ENCODE data around the gene VGLL4. TPM values are rescaled to one million over a fixed set of nuclear protein-coding genes. Genes with fewer than 3 reads are reported as not detected.

Gene VGLL4
- total RNA-seq, 1 experiment from 2014 or later: 26.9 TPM

DNA sequence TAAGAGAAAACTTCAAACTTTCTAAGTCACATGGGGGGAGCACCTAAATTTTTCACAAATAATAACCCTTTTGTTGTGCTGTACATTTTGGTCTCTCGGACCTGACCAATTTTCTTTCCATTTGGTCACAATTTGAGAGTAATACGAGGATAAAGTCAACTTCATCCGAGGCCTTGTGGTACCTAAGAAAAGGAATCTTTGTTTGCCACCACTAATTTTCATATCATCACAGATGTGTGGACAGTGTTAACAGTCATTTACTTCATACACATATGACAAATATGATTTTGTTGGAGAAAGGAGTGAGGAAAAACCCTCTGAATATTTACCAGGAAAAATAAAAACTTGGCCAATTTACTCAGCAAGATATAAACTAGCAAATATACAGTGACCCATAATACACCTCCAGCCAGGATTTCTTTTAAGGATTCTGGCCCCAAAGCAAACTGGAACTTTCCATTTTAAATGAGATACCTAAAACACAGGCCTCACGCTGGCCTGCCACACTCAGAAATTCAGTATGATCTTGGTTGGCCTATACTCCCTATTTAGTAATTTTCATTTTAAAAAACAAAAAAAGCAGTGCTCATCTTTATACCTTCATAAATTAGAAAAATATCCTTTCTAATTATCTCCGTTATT, 40.7 kb downstream of the VGLL4 start (continued):
- TF ChIP-seq ZNF274 (IDR thresholded peaks at IDR 0.05; ENCODE audit: low read depth, low read length): no peak
- TF ChIP-seq, protein P1, sequence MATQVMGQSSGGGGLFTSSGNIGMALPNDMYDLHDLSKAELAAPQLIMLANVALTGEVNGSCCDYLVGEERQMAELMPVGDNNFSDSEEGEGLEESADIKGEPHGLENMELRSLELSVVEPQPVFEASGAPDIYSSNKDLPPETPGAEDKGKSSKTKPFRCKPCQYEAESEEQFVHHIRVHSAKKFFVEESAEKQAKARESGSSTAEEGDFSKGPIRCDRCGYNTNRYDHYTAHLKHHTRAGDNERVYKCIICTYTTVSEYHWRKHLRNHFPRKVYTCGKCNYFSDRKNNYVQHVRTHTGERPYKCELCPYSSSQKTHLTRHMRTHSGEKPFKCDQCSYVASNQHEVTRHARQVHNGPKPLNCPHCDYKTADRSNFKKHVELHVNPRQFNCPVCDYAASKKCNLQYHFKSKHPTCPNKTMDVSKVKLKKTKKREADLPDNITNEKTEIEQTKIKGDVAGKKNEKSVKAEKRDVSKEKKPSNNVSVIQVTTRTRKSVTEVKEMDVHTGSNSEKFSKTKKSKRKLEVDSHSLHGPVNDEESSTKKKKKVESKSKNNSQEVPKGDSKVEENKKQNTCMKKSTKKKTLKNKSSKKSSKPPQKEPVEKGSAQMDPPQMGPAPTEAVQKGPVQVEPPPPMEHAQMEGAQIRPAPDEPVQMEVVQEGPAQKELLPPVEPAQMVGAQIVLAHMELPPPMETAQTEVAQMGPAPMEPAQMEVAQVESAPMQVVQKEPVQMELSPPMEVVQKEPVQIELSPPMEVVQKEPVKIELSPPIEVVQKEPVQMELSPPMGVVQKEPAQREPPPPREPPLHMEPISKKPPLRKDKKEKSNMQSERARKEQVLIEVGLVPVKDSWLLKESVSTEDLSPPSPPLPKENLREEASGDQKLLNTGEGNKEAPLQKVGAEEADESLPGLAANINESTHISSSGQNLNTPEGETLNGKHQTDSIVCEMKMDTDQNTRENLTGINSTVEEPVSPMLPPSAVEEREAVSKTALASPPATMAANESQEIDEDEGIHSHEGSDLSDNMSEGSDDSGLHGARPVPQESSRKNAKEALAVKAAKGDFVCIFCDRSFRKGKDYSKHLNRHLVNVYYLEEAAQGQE (IDR thresholded peaks at IDR 0.05; ENCODE audit: low read depth): no peak

DNA sequence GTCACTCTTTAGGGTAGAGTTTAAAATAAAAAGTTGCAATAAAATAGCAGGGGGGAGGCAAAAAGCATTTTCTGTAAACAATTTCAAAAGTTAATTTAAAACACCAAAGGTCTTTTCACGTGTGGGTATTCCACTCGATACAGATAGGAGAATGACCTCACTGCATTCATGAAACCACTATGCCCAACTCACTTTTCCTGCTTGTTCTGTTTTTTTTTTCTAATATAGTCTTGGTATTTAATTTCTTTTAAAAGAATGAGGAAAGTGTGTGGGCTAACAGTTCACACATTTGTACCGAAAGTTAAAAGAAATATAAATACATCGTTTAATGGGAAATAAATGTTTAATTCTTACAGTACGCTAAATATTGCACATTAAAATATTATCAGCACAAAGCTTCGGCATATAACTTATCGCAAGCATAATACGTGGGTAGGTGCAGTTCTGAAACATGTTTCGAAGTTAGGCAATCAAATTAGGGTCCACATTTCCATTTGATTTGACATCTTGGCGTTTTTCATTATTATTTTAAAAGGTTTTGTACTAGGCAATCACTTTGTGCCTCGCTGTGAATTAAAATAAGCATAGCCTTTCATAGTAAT, 41.4 kb downstream of the VGLL4 start:
- H3K4me2 ChIP-seq (ENCODE audit: low read length): no peak overlapping the region
- no peaks in the 10 kb centered on the region for H3K27me3 ChIP-seq (ENCODE audit: insufficient read depth, low read length)
- intact Hi-C loops (cut with micrococcal nuclease): no loop called here
- no peak overlapping the region for H2AFZ ChIP-seq (ENCODE audit: low read depth, low read length, poor library complexity, severe bottlenecking)
- H3K79me2 ChIP-seq (ENCODE audit: insufficient read depth, low read length): peaks cover 16% of the 10 kb centered on the region
- no peak overlapping the region for H3K4me3 ChIP-seq (replicated peaks in 1 of 2; ENCODE audit: low read depth in 1 of 2, low read length in 2 of 2)
- no peak for ATAC-seq
- ChIA-PET RAD21 (ENCODE audit: low non-redundant PET in 1 of 2, low total read pairs in 2 of 2, uncharacterized antibody in 2 of 2, unreplicated experiment in 2 of 2) (no interaction called here), CTCF (no interaction called here), POLR2A (no interaction called here)
- H3K36me3 ChIP-seq (ENCODE audit: control insufficient read depth in 1 of 2, insufficient read depth in 2 of 2, low read length in 2 of 2): no peaks in the 10 kb centered on the region
- DNase-seq (ENCODE audit: low read depth, low spot score): no peak
- H4K20me1 ChIP-seq (ENCODE audit: insufficient read depth): no peaks in the 10 kb centered on the region
- no peaks in the 10 kb centered on the region for H3K9me2 ChIP-seq (ENCODE audit: insufficient read depth)
- BruUV-seq (replicated peaks): no TSS peak
- H3K9me3 ChIP-seq (ENCODE audit: control insufficient read depth in 1 of 2, insufficient read depth in 1 of 2, low read depth in 1 of 2, low read length in 2 of 2): no peaks in the 10 kb centered on the region
- TF ChIP-seq, protein P2, sequence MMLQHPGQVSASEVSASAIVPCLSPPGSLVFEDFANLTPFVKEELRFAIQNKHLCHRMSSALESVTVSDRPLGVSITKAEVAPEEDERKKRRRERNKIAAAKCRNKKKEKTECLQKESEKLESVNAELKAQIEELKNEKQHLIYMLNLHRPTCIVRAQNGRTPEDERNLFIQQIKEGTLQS (IDR thresholded peaks at IDR 0.05): no peak
- TF ChIP-seq, protein P3, sequence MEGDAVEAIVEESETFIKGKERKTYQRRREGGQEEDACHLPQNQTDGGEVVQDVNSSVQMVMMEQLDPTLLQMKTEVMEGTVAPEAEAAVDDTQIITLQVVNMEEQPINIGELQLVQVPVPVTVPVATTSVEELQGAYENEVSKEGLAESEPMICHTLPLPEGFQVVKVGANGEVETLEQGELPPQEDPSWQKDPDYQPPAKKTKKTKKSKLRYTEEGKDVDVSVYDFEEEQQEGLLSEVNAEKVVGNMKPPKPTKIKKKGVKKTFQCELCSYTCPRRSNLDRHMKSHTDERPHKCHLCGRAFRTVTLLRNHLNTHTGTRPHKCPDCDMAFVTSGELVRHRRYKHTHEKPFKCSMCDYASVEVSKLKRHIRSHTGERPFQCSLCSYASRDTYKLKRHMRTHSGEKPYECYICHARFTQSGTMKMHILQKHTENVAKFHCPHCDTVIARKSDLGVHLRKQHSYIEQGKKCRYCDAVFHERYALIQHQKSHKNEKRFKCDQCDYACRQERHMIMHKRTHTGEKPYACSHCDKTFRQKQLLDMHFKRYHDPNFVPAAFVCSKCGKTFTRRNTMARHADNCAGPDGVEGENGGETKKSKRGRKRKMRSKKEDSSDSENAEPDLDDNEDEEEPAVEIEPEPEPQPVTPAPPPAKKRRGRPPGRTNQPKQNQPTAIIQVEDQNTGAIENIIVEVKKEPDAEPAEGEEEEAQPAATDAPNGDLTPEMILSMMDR (IDR thresholded peaks at IDR 0.05 in 2 of 3, conservative IDR thresholded peaks at IDR 0.05 in 1 of 3; ENCODE audit: borderline replicate concordance in 1 of 3, insufficient read depth in 1 of 3, low read depth in 2 of 3, low read length in 2 of 3): no peak
- TF ChIP-seq, protein P4, sequence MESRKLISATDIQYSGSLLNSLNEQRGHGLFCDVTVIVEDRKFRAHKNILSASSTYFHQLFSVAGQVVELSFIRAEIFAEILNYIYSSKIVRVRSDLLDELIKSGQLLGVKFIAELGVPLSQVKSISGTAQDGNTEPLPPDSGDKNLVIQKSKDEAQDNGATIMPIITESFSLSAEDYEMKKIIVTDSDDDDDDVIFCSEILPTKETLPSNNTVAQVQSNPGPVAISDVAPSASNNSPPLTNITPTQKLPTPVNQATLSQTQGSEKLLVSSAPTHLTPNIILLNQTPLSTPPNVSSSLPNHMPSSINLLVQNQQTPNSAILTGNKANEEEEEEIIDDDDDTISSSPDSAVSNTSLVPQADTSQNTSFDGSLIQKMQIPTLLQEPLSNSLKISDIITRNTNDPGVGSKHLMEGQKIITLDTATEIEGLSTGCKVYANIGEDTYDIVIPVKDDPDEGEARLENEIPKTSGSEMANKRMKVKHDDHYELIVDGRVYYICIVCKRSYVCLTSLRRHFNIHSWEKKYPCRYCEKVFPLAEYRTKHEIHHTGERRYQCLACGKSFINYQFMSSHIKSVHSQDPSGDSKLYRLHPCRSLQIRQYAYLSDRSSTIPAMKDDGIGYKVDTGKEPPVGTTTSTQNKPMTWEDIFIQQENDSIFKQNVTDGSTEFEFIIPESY (IDR thresholded peaks at IDR 0.05; ENCODE audit: extremely low read depth, insufficient replicate concordance, low read length): no peak
- TF ChIP-seq JUND (IDR thresholded peaks at IDR 0.05) (no peak), ELF1 (IDR thresholded peaks at IDR 0.05; ENCODE audit: borderline replicate concordance, low read depth) (no peak), SRF (IDR thresholded peaks at IDR 0.05; ENCODE audit: low read depth) (no peak), TCF7L2 (IDR thresholded peaks at IDR 0.05; ENCODE audit: borderline replicate concordance, extremely low read depth, insufficient read depth, insufficient read length) (no peak), RAD21 (IDR thresholded peaks at IDR 0.05; ENCODE audit: low read depth) (no peak), ZNF274 (IDR thresholded peaks at IDR 0.05; ENCODE audit: low read depth, low read length) (no peak), YY1 (IDR thresholded peaks at IDR 0.05; ENCODE audit: extremely low read depth, insufficient replicate concordance, low read depth, low read length) (no peak)
- no peak overlapping the region for H3K27ac ChIP-seq (ENCODE audit: low read depth, low read length)
- peaks cover 2 to 24% of the 10 kb centered on the region in 2 experiments; a peak in 2 of 4 replicates for H3K4me1 ChIP-seq (ENCODE audit: control insufficient read depth in 1 of 2, insufficient read depth in 2 of 2, low read length in 2 of 2)
- no peak overlapping the region for H3K9ac ChIP-seq (ENCODE audit: low read length)
